ENCODE results near the gene FGFRL1.

Gene FGFRL1

GRCh38 chr4:990746-991367 lies 20.6 kb upstream of the FGFRL1 start:
- peaks cover 0 to 30% of the 10 kb centered on the region in 2 donors for H3K36me3 ChIP-seq (ENCODE audit: control insufficient read depth in 1 of 2, insufficient read depth in 2 of 2, low read length in 2 of 2)
- H3K27me3 ChIP-seq (ENCODE audit: low read depth, low read length) = no peaks in the 10 kb centered on the region
- H3K9me3 ChIP-seq (ENCODE audit: control insufficient read depth in 1 of 2, low read length in 2 of 2) = no peaks in the 10 kb centered on the region
- peaks cover 4 to 20% of the 10 kb centered on the region in 2 donors for H3K4me1 ChIP-seq (ENCODE audit: control insufficient read depth in 1 of 2, insufficient read depth in 2 of 2, low read length in 2 of 2)
- no peak overlapping the region for H3K27ac ChIP-seq (ENCODE audit: low read length)
- no peak overlapping the region for H3K4me3 ChIP-seq (ENCODE audit: low read depth in 1 of 2, low read length in 2 of 2)

- Histone ChIP-seq H3K9me3 (ENCODE audit: control insufficient read depth in 1 of 2, low read length in 2 of 2) (no peaks in the 10 kb centered on the region), H3K36me3 (ENCODE audit: control insufficient read depth in 1 of 2, insufficient read depth in 2 of 2, low read length in 2 of 2) (peaks cover 0 to 30% of the 10 kb centered on the region in 2 donors), H3K27me3 (ENCODE audit: low read depth, low read length) (peaks cover 8% of the 10 kb centered on the region), H3K4me3 (ENCODE audit: low read depth in 1 of 2, low read length in 2 of 2) (no peak overlapping the region), H3K27ac (ENCODE audit: low read length) (peak overlapping the region; percentile 39), H3K4me1 (ENCODE audit: control insufficient read depth in 1 of 2, insufficient read depth in 2 of 2, low read length in 2 of 2) (peaks cover 0 to 13% of the 10 kb centered on the region in 2 donors)
These were observed 19.8 kb upstream of the FGFRL1 start for GRCh38 chr4:991451-992296.

GRCh38 chr4:992297-993110 lies 18.9 kb upstream of the FGFRL1 start:
- Histone ChIP-seq H3K27ac (ENCODE audit: low read length) (peak overlapping the region; percentile 39), H3K4me1 (ENCODE audit: control insufficient read depth in 1 of 2, insufficient read depth in 2 of 2, low read length in 2 of 2) (peaks cover 0 to 10% of the 10 kb centered on the region in 2 donors), H3K9me3 (ENCODE audit: control insufficient read depth in 1 of 2, low read length in 2 of 2) (no peaks in the 10 kb centered on the region), H3K36me3 (ENCODE audit: control insufficient read depth in 1 of 2, insufficient read depth in 2 of 2, low read length in 2 of 2) (peaks cover 0 to 30% of the 10 kb centered on the region in 2 donors), H3K4me3 (ENCODE audit: low read depth in 1 of 2, low read length in 2 of 2) (peak overlapping the region; percentile 8 to 18), H3K27me3 (ENCODE audit: low read depth, low read length) (peaks cover 11% of the 10 kb centered on the region)

GRCh38 chr4:993111-994029 lies 18.1 kb upstream of the FGFRL1 start, which contains the start of gene SLC26A1:
Gene SLC26A1, minus strand, starts transcription at chr4:993404. Its CDS starts 1,701 bp downstream, at chr4:991703.
- Histone ChIP-seq H3K4me3 (ENCODE audit: low read depth in 1 of 2, low read length in 2 of 2) (peak within 1 kb of the TSS; percentile 8 to 18), H3K9me3 (ENCODE audit: control insufficient read depth in 1 of 2, low read length in 2 of 2) (no peaks in the 10 kb centered on the region), H3K27ac (ENCODE audit: low read length) (peak within 1 kb of the TSS; percentile 39), H3K36me3 (ENCODE audit: control insufficient read depth in 1 of 2, insufficient read depth in 2 of 2, low read length in 2 of 2) (peaks cover 0 to 30% of the 10 kb centered on the region in 2 donors), H3K27me3 (ENCODE audit: low read depth, low read length) (peaks cover 18% of the 10 kb centered on the region), H3K4me1 (ENCODE audit: control insufficient read depth in 1 of 2, insufficient read depth in 2 of 2, low read length in 2 of 2) (peaks cover 0 to 10% of the 10 kb centered on the region in 2 donors)

GRCh38 chr4:995311-996026 lies 16.0 kb upstream of the FGFRL1 start:
- Histone ChIP-seq H3K27me3 (ENCODE audit: low read depth, low read length) (peaks cover 26% of the 10 kb centered on the region), H3K36me3 (ENCODE audit: control insufficient read depth in 1 of 2, insufficient read depth in 2 of 2, low read length in 2 of 2) (peaks cover 0 to 15% of the 10 kb centered on the region in 2 donors), H3K4me3 (ENCODE audit: low read depth in 1 of 2, low read length in 2 of 2) (no peak overlapping the region), H3K4me1 (ENCODE audit: control insufficient read depth in 1 of 2, insufficient read depth in 2 of 2, low read length in 2 of 2) (peaks cover 0 to 13% of the 10 kb centered on the region in 2 donors), H3K9me3 (ENCODE audit: control insufficient read depth in 1 of 2, low read length in 2 of 2) (no peaks in the 10 kb centered on the region), H3K27ac (ENCODE audit: low read length) (no peak overlapping the region)

- Histone ChIP-seq H3K4me3 (ENCODE audit: low read depth in 1 of 2, low read length in 2 of 2) (no peak overlapping the region), H3K27ac (ENCODE audit: low read length) (no peak overlapping the region), H3K36me3 (ENCODE audit: control insufficient read depth in 1 of 2, insufficient read depth in 2 of 2, low read length in 2 of 2) (peaks cover 0 to 9% of the 10 kb centered on the region in 2 donors), H3K9me3 (ENCODE audit: control insufficient read depth in 1 of 2, low read length in 2 of 2) (no peaks in the 10 kb centered on the region), H3K27me3 (ENCODE audit: low read depth, low read length) (peaks cover 32% of the 10 kb centered on the region), H3K4me1 (ENCODE audit: control insufficient read depth in 1 of 2, insufficient read depth in 2 of 2, low read length in 2 of 2) (peaks cover 0 to 13% of the 10 kb centered on the region in 2 donors)
These were observed 15.1 kb upstream of the FGFRL1 start for GRCh38 chr4:996030-996996.

- Histone ChIP-seq H3K9me3 (ENCODE audit: control insufficient read depth in 1 of 2, low read length in 2 of 2) (no peaks in the 10 kb centered on the region), H3K4me1 (ENCODE audit: control insufficient read depth in 1 of 2, insufficient read depth in 2 of 2, low read length in 2 of 2) (peaks cover 0 to 14% of the 10 kb centered on the region in 2 donors), H3K27me3 (ENCODE audit: low read depth, low read length) (peaks cover 39% of the 10 kb centered on the region), H3K4me3 (ENCODE audit: low read depth in 1 of 2, low read length in 2 of 2) (no peak overlapping the region), H3K36me3 (ENCODE audit: control insufficient read depth in 1 of 2, insufficient read depth in 2 of 2, low read length in 2 of 2) (peaks cover 0 to 2% of the 10 kb centered on the region in 2 donors), H3K27ac (ENCODE audit: low read length) (no peak overlapping the region)
These were observed 14.4 kb upstream of the FGFRL1 start for GRCh38 chr4:996997-997374.

GRCh38 chr4:997375-998071 lies 13.9 kb upstream of the FGFRL1 start:
- Histone ChIP-seq H3K27ac (ENCODE audit: low read length) (no peak overlapping the region), H3K27me3 (ENCODE audit: low read depth, low read length) (peaks cover 42% of the 10 kb centered on the region), H3K4me1 (ENCODE audit: control insufficient read depth in 1 of 2, insufficient read depth in 2 of 2, low read length in 2 of 2) (peaks cover 0 to 19% of the 10 kb centered on the region in 2 donors), H3K4me3 (ENCODE audit: low read depth in 1 of 2, low read length in 2 of 2) (peak overlapping the region in 1 of 2 donors; percentile 42), H3K36me3 (ENCODE audit: control insufficient read depth in 1 of 2, insufficient read depth in 2 of 2, low read length in 2 of 2) (no peaks in the 10 kb centered on the region), H3K9me3 (ENCODE audit: control insufficient read depth in 1 of 2, low read length in 2 of 2) (no peaks in the 10 kb centered on the region)

Data from muscle layer of duodenum (tissue), 2 donors.